GM18520 (cell line): ENCODE measurements around the gene PGAM2.
"Not testable (repeated sequence)": the region's sequence is repeated elsewhere in the genome, so short reads cannot be mapped to it uniquely, and the experiment has no call there.

ENCODE experiments used
- ATAC-seq: cut with Tn5 transposase; IDR thresholded peaks from one replicate; pipeline ENCODE4 v1.9.1; 2021; ENCODE audit not compliant: unreplicated experiment

The PGAM2 gene

DNA sequence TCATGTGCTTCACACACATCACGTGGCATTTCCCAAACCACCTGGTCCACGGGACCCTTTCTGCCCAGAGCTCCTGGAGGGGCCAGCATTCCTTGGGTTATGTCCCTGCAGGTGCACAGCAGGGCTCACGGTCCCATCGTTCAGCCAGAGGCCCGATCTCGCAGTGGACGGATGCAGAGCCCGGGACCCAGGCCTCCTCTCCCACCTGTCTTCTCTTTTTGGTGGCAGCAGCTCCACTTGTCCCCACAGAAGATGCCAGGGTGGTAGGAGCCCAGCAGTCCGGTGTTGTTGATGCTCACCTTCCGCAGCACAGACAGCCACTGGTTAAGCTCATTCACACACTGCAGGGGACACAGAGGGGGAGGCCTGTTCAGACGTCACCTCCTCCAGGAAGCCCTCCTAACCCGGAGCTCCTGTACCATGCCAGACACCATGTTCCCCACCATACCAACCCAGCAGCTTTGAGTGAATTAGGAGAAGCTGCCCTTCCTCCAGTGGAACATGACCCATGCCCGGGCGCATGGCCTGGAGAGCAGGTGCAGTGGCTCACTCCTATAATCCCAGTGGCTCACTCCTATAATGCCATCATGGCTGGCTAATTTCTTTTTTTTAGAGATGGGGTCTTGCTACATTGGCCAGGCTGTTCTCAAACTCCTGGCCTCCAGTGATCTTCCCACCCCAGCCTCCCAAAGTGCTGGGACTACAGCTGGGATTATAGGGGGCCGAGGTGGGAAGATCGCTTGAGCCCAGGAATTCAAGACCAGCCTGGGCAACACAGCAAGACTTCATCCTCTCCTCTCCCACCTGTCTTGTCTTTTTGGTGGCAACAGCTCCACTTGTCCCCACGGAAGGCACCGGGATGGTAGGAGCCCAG, 31.2 kb downstream of the PGAM2 start:
- not testable (repeated sequence) for ATAC-seq

DNA sequence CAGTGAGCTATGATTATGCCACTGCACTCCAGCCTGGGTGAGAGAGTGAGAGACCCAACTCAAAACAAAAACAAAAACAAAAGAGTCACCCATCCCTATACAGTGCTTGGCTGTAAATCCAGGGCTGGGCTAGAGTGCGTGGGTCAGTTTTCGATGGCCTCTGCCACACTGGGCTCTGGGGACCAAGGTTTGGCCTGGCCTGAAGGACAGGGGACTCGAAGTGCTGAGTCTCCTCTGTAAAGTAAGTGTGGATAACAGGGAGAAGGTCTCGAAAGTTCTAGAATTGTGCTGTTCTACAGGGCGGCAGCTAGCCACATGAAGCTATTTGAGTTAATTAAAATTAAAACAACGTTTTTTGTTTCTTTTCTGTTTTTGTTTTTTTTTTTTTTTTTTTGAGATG, 33.3 kb downstream of the PGAM2 start:
- not testable (repeated sequence) for ATAC-seq

DNA sequence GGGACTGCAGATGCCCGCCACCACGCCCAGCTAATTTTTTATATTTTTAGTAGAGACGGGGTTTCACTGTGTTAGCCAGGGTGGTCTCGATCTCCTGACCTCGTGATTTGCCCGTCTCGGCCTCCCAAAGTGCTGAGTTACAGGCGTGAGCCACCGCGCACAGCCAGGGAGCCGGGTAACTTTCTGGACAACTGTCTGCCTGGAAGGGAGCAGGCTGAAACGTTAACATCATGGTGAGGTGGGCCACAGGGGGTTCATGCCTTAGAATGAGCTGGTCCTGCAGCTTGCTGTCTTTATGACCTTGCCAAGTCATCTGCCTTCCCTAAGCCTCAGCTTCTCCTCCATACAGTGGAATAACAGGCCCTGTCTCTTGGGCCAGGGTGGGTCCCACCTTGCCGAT, 34.0 kb downstream of the PGAM2 start:
- ATAC-seq, result not testable (repeated sequence)

DNA sequence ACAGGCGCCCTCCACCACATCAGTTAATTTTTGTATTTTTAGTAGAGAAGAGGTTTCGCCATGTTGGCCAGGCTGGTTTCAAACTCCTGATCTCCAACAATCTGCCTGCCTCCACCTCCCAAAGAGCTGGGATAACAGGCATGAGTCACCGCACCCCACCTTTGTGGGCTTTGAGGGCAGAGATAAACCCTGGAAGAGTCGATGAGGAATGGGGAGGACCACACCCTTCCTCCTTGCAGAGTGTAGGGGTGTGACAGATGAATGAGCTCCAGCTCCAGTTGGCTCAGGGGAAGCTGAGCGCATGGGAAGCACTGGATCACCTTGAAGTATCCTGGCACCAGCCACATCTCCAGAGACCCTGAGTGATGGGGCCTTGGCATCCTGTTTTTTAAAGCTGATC, 35.3 kb downstream of the PGAM2 start:
- not testable (repeated sequence) for ATAC-seq

DNA sequence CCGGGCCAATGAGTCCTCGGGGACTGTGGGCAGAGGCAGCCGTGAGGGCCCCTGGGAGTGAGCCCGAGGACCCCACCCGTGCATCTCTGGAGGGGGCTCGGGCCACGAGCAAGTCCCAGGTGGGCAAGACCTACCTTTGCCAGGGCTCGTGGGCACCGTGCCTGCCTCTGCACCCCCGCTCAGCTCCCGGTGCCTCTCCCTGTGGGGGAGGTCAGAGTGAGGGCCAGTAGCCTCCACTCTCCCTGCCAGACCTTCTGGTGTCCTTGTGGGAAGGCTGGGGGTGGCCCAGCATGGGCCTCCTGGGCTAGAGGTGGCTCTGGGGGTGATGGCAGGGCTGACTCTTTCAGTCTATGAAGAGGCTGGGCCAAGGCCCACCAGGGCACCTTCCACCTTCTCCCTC, 35.9 kb downstream of the PGAM2 start:
- not testable (repeated sequence) for ATAC-seq

DNA sequence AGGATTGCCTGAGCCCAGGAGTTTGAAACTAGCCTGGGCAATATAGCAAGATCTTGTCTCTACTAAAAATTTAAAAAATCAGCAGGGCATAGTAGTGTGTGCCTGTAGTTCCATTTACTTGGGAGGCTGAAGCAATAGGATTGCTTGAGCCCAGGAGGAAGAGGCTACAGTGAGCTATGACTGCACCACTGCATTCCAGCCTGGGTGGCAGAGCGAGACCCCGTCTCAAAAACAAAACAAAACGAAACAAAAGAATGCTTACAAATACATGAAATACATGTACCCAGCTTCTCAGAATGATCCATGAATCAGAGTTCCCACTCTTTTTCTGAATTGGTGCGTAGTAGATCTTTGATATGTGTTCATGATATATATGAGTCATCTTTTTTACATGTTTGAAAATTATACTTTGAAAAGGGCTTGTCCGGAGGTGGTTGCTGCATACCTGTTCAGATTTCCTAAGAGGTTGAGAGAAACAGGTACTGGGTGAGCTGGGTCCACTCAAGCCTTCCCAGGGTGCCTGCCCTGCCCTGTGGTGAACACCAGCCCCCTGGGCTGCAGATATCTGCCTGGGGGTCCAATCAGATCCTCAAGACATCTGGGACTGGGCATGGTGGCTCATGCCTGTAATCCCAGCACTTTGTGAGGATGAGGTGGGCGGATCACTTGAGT, 42.4 kb downstream of the PGAM2 start:
- ATAC-seq, result not testable (repeated sequence)

DNA sequence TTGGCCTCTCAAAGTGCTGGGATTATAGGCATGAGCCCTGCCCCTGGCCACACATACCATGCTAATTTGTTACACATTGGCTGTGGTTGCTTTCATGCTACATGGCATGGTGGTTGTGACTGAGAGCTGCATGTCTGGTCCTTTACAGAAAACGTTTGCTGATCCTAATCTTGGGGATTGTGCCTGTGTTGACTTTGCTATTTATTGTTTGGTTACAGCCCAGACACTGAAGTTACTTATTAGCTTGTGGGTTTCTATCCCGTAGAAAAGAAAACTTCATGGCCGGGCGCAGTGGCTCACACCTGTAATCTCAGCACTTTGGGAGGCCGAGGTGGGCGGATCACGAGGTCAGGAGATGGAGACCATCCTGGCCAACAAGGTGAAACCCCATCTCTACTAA, 43.3 kb downstream of the PGAM2 start:
- ATAC-seq, result not testable (repeated sequence)

DNA sequence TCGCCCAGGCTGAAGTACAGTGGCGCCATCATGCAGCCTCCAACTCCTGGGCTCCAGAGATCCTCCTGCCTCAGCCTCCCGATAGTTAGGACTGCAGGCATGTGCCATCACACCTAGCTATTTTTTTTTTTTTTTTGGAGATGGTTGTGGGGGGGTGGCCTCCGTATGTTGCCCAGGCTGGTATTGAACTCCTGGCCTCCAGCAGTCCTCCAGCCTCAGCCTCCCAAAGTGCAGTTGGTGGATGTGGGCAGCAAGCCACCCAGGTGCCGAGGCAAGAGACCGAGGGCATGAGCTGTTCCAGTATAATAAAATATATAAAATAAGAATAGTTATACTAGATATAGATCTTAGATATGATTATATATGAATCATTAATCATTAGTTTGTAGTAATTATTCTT, 45.5 kb downstream of the PGAM2 start:
- not testable (repeated sequence) for ATAC-seq

DNA sequence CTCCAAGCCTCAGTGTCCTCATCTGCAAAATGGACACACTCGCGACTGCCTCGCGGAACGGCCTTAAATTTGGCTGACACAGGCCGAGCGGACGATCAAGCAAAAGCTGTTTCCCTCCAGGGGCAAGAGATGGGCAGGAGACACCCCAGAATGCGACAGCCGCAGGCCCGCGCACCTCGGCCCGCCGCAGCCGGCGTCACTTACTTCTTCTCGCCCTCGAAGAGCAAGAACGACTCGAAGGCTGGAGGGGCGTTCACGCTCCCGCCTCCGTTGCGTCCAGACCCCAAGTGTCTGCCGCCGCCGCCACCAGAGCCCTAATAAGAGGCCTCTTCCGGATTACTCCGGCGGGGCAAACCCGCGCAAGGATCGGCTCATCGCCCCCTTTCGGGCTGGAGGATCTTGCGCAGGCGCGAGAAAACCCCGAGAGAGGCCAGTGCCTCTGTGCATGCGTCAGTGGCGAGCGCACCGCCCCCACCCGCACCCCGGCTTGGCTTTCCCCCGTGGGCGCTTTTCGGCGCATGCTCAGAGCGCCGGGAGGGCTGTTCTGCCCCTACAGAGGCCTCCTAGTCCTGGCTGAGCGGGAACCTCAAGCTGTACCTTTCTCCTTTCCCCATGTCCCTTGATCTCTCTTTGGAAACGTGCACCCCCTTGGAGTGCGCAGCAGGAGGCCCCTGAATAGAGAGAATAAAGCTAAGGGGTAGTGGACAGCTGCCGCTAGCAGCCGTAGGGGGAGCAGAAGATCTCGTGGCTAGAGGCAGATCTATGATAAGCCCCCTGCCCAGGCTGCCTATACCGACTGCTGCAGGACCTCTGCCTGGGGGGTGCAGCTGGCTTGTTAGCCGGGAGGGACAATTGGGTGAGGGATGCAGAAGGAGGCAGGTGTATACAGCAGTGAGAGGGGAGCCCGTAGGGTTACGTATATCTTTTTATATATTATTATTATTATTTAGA, 46.2 kb downstream of the PGAM2 start:
- ATAC-seq, result peak; percentile 96

DNA sequence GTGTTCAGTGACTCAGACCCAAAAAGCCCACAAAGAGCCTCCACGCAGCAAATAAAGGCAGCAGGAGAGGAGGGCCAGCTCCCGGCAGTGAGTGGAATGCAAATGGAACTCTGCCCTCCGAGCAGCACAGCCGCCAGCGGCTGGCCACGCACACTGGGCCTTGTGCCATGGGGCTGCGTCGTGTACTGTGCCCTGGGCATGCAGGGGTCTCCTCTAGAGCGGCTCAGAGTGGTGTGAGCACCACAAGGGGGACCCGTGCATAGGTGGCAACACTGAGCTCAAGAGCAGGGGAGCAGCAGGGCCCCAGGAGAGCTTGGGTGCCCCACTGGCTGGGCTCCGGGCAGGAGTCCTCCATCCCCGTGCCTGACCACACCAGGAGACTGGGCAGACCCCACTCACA, 50.3 kb downstream of the PGAM2 start:
- ATAC-seq, result not testable (repeated sequence)
